Coronary artery (tissue), 2 donors: ENCODE measurements around the gene MSI2.

Source experiments
- DNase-seq: peaks from one replicate; pipeline ENCODE4 v3.0.0-alpha.2; 2017; ENCODE audit warnings: low spot score
- H3K27ac ChIP-seq, 2 donors: fragments of 200-600 bp; sonication (generic); one replicate each; pipeline ENCODE4 v1.5.1; 2016 to 2019
- H3K4me3 ChIP-seq: fragments of 200-600 bp; sonication (generic); 2 replicates; pipeline ENCODE4 v1.5.1; 2016; ENCODE audit warnings: mild to moderate bottlenecking, moderate library complexity
- TF ChIP-seq, protein P1 (sequence below): fragments of 200-600 bp; sonication (generic); IDR thresholded peaks from one replicate; pipeline ENCODE4 v1.5.1; 2019; ENCODE audit warnings: antibody characterized with exemption

MSI2 gene

DNA sequence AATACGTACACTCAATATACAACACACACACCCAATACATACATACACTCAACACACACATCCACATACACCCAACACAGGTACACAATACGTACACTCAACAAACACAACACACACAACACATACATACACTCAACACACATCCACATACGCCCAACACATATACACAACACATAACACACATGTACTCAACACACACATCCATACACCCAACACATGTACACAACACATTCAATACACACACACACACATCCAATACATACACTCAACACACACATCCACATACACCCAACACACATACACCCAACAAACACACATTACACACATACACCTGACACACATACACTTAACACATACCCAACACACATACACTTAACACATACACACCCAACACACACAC is 392.9 kb downstream of the MSI2 start:
- H3K4me3 ChIP-seq, result no peak overlapping the region
- TF ChIP-seq, protein P1, sequence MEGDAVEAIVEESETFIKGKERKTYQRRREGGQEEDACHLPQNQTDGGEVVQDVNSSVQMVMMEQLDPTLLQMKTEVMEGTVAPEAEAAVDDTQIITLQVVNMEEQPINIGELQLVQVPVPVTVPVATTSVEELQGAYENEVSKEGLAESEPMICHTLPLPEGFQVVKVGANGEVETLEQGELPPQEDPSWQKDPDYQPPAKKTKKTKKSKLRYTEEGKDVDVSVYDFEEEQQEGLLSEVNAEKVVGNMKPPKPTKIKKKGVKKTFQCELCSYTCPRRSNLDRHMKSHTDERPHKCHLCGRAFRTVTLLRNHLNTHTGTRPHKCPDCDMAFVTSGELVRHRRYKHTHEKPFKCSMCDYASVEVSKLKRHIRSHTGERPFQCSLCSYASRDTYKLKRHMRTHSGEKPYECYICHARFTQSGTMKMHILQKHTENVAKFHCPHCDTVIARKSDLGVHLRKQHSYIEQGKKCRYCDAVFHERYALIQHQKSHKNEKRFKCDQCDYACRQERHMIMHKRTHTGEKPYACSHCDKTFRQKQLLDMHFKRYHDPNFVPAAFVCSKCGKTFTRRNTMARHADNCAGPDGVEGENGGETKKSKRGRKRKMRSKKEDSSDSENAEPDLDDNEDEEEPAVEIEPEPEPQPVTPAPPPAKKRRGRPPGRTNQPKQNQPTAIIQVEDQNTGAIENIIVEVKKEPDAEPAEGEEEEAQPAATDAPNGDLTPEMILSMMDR, result no peak
- H3K27ac ChIP-seq, result no peak overlapping the region
- no peak for DNase-seq

DNA sequence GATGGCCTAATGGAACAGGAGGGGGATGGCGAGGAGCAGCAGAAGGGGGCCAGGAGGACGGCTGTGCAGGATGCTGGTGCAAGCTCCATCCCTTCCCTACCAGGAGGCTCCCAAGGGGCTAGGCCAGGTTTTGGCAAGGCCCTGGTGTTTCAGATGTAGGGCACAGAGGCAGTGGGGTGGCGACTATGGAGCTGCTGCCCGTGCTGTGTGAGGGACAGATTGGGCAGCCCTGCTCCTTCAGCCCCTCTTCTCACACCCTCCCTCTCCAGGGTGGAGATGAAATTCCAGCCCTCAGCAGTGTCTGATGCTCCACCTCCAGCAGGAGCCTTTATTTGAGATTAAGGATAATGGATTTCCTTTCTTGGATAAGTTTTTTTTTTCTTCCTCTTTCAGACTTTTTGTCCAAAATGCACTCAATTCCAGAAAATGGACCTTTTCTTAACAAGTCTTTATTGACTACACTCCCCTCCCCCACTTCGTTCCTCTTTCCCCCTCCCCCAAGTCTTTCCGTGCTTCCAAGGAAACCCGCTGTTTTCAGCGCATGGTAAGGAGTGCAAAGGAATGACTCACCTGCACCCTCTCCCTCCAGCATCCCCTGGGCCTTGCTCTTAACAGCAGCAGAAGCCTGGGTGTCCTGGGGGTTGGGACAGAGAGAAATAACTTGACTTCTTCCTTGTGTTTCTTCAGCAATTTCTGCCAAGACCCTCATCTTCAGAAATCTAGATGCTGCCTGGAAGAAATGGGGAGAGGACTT is 393.6 kb downstream of the MSI2 start:
- TF ChIP-seq, protein P1, result no peak
- no peak for DNase-seq
- Histone ChIP-seq H3K4me3 (no peak overlapping the region), H3K27ac (no peak overlapping the region)

DNA sequence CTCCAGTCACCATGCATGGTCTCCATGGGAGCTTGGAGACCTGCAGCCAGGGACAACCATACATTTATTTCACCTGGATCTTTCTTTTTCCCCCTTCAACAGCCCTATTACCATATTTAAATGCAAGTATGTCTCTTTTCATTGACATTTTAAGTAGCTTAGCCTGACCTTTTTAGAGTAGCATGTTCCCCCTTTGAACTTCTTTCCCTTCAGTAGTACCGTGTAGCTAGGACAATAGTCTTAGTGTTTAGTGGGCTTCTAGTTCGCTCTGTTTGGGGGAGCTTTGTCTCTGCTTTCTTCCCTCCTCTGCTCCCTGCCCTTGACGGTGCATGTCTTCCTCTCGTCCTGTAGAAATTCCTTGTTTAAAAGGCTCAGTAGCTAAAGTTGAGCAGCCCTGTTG is 394.2 kb downstream of the MSI2 start:
- Histone ChIP-seq H3K4me3 (no peak overlapping the region), H3K27ac (no peak overlapping the region)
- TF ChIP-seq, protein P1, result no peak
- no peak for DNase-seq

GRCh38 chr17:57651451-57651850 is 395.1 kb downstream of the MSI2 start:
- TF ChIP-seq, protein P1, result no peak
- Histone ChIP-seq H3K27ac (no peak overlapping the region), H3K4me3 (no peak overlapping the region)
- DNase-seq, result no peak

DNA sequence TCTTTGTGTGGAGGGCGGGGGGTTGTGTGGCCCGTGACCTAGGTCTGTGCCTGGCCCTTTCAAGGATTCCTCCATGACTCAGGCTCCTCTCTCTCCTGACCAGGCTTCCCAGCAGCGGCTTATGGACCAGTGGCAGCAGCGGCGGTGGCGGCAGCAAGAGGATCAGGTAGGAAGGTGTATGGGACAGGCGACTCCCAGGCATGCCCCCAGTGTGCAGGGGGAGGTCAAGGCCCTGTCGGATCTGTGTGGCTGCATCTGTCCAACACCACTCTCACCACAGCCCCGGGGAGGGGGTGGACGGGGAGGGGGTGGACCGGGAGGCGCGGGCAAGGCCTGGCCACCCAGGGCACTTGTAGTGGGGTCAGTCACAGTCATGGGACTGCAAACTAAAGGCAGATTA is 395.7 kb downstream of the MSI2 start:
- no peak for DNase-seq
- no peak overlapping the region for H3K27ac ChIP-seq
- TF ChIP-seq, protein P1, result no peak
- H3K4me3 ChIP-seq, result no peak overlapping the region

- Histone ChIP-seq H3K4me3 (no peak overlapping the region), H3K27ac (no peak overlapping the region)
- DNase-seq, result no peak
- TF ChIP-seq, protein P1, result no peak
These were observed 396.5 kb downstream of the MSI2 start for GRCh38 chr17:57652811-57653210.

DNA sequence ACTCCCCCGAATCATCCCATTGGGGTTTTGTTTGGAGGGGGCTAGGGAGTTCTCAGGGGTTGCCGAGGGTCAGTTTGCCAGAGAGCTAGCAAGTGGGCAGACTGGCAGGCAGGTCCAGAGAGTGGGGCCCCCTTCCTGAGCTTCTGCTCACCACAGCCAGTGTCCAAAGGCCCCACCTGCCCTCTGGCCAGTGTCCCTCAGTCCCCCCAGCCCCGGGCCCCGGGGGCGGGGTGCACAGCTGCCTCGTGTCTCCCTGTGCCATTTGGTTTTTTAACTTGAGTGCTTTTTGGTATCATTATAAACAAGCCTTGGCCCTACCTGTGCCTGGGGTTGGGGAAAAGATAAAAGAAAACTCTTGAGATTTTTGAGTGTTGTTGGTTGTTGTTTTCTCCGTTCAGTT is 397.0 kb downstream of the MSI2 start:
- TF ChIP-seq, protein P1, result no peak
- Histone ChIP-seq H3K4me3 (no peak overlapping the region), H3K27ac (no peak overlapping the region)
- no peak for DNase-seq
